Retina (tissue), 1 donor: ENCODE results near the gene PABPC1L.

Source experiments
- DNase-seq: peaks from one replicate; pipeline ENCODE4 v3.0.0-alpha.2; 2016

PABPC1L gene

DNA sequence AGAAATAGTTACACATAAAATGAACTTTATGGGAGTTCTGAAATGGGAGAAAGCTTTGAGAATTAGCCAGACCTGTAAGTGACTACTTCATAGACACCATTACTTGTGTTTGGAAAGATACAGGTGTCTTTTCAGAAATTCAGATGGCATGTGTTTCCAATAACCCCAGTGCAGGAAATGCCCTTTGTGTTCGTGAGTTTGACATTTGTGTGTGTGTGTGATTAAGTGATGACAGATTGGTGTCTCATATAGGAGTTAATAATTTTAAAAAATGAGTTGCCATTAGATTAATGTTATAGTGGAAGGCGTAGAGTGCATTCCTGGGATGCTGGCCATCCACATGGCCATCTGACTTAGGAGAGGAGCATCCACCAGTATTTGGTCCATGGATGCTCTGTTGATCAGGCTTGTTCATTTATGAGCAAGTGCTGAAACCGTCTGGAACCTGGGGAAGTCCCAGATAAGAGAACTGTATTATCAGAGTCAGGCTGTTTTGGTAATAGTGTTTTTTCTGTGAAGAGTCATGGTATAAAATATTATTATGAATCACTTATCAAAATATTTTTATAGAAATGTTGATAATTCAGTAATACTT lies 59.5 kb downstream of the PABPC1L start:
- DNase-seq = no peak

DNA sequence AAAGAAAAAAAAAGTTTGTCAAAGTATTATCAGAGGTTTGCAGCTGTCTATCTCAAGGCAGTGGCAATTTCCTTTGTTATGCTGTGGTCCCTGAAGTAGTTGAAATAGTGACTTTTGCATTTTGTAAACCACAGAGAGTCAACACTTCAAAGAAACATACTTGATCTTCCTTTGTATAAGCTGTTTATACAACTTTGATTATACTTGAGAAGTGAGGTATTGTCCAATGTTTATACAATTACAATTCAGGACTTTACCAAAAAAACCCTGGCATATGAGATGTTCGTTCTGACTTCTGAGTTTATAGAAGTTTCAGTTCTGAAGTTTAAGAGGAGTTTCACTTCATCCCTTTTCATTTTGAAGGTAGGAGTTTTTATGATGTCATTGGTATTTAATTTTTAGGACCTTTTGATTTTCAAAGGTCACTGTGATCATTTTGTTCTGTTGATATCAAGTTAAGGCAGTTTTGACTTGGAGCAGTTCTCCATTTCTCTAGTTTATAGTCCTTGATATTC lies 60.4 kb downstream of the PABPC1L start:
- no peak for DNase-seq

DNA sequence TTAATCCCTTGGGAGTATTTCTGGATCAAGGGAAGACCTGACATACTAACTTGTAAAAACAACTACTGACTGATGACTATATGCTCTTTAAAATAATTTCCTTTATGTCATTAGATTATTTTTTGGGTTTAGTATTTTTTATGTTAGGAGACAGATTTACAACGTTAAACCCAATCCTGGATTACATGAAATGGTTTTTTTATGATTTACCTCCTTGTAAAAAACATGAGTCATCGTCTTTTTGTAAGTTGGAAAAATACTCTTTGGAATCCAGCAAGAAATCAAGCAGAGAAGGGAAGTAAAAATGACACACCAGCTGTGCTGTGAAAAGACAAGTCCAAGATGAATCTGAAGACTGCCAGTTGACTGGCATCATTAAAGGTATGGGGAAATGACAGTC lies 63.2 kb downstream of the PABPC1L start:
- no peak for DNase-seq

DNA sequence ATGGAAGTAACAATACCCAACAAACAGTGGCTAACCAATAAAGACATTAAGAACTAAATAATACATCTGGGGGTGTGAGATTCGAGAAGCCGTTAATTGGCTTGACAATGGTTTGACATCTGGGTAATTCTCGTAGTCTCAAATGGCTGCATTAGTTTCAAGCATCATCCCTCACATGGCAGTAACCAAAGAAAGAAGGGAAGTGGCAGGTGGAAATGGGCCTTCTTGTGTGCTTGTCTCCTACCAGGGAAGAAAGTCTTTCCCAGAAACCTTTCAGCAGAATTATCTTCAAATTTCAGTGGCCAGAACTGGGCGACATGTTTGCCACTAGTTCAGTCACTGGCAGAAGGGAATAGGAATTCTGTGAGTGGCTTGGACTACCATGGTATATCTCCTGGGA lies 66.8 kb downstream of the PABPC1L start:
- no peak for DNase-seq

DNA sequence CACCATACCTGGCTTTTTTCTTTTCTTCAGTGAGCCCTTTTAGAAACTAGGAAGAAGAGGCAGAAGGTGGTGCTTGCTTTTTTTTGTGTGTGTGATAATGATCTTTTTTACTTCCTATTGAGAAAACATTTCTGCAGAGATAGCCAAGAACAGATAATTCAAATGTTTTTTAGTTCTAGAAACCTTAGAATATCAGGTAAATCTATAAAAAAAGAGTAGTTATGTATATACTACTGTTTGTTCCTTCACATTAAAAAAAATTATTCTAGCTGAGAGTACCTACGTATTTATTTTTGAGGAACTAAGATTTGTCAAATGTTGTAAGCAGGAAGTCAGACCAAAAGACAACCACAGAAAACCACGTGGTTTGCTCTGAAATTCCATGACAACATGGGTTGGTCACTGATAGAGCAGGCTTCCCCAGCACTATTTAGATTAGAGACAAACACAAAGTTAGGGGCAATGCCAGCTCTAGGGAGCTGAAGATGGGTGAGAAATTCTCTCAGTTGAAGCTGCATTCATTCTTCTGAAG lies 69.3 kb downstream of the PABPC1L start:
- DNase-seq = no peak

DNA sequence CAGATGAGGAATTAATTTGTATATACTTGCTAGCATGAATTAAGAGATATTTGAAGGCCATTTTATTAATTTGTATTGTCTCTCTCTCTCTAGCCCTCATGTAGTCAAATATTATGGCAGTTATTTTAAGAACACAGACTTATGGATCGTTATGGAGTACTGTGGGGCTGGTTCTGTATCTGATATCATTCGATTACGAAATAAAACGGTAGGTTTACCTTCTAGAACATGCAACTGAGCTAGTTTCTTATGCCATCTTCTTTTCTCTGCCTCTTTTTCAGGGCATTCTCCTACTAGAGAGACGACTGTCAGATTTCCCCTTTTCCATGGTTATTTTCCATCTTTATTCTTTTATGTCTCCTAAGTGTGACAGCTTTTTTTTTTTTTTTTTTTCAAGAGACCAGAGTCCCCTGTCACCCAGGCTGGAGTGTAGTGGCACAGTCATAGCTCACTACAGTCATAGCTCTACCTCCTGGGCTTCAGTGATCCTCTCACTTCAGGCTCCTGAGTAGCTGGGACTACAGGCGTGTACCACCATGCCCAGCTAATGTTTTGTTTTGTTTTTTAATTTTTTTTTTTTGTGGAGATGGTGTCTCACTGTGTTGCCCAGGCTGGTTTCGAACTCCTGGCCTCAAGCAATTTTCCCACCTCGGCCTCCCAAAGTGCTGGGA lies 72.0 kb downstream of the PABPC1L start:
- DNase-seq = no peak

DNA sequence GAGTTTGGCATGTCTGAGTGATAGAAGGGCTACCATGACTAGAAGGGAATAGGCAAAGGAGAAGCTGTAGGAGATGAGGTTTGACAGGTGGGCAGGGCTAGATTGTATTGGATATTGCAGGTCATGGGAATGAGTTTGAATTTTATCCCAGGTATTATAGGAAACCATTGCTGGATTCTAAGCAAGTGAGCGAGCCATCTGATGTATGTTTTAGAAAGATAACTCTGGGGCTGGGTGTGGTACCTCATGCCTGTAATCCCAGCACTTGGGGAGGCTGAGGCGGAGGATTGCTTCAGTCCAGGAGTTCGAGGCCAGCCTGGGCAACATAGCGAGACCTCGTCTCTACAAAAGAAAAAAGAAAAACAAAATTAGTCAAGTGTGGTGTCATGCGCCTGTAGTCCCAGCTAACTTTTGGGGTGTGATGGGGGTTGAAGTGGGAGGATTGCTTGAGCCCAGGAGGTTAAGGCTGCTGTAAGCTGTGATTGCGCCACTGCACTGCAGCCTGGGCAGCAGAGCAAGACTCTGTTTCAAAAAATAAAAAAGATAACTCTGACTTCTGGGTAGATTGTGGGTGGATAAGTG lies 73.3 kb downstream of the PABPC1L start:
- no peak for DNase-seq

DNA sequence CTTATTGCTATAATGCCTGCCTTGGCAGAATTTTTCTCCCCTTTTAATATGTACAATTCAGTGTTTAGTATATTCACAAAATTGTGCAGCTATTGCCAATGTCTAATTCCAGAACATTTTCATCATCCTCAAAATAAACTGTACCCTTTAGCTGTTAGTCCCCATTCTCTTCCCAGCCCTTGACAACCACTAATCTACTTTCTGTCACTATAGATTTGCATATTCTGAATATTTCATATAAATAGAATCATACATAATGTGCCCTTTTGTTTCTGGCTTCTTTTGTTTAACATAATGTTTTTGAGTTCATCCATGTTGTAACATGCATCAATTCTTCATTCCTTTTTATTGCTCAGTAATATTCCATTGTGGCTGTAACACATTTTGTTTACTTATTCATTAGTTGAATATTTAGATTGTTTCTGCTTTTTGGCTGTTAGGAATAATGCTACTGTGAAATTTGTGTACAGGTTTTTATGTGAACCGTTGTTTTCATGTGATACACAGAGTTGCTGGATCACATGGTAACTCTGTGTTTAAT lies 78.8 kb downstream of the PABPC1L start:
- DNase-seq = no peak
